Measurements from ENCODE around the gene GLS. TPM values are rescaled to one million over a fixed set of nuclear protein-coding genes. Genes with fewer than 3 reads are reported as not detected.
"Not testable (repeated sequence)": the region's sequence is repeated elsewhere in the genome, so short reads cannot be mapped to it uniquely, and the experiment has no call there.

The GLS gene
- total and polyA plus RNA-seq, 9 donors = 49.2 to 93.2 (median 61.4) TPM

GRCh38 chr2:190867212-190867611, 13.4 kb upstream of the GLS start:
- peak; percentile 93 for DNase-seq
- Histone ChIP-seq H3K4me3 (ENCODE audit: low read length) (no peak overlapping the region), H3K27me3 (ENCODE audit: control insufficient read depth, insufficient read depth, low read length) (no peaks in the 10 kb centered on the region), H3K36me3 (ENCODE audit: control insufficient read depth, insufficient read depth, low read length) (no peaks in the 10 kb centered on the region), H3K27ac (ENCODE audit: low read length) (peak overlapping the region; percentile 8), H3K9me3 (replicated peaks; ENCODE audit: control insufficient read depth, low read depth, low read length) (no peaks in the 10 kb centered on the region), H3K4me1 (ENCODE audit: control insufficient read depth, insufficient read depth, low read length) (peaks cover 4% of the 10 kb centered on the region)
- 20% methylated on average over 1 of the region's 2 CpGs for WGBS (ENCODE audit: insufficient coverage)

- H3K9me3 ChIP-seq (replicated peaks; ENCODE audit: control insufficient read depth, low read depth, low read length) = no peaks in the 10 kb centered on the region
- H3K27me3 ChIP-seq (ENCODE audit: control insufficient read depth, insufficient read depth, low read length) = no peaks in the 10 kb centered on the region
- DNase-seq = no peak
- WGBS (ENCODE audit: insufficient coverage) = no CpG with 5 or more reads among the region's 4 CpGs
- H3K4me1 ChIP-seq (ENCODE audit: control insufficient read depth, insufficient read depth, low read length) = peaks cover 4% of the 10 kb centered on the region
- H3K4me3 ChIP-seq (ENCODE audit: low read length) = no peak overlapping the region
- peak overlapping the region; percentile 16 for H3K27ac ChIP-seq (ENCODE audit: low read length)
- H3K36me3 ChIP-seq (ENCODE audit: control insufficient read depth, insufficient read depth, low read length) = no peaks in the 10 kb centered on the region
Observed at GRCh38 chr2:190867832-190868231, 12.8 kb upstream of the GLS start.

DNA sequence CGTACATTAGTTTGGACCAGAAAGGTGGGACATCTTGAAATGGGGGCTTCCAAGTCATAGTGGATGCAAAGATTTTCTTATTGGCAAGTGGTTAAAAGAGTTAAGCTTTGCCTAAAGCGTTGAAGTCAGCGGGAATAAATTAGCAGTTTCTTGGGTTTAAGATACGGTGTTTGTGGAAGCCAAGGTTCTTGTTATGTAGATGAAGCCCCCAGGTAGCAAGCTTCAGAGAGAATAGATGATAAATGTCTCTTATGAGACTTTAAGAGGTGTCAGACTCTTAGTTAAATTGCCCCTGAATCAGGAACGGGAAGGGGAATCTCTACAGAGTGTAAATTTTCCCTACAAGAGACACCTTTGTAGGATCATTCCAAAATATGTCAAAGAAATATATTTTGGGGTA, 10.9 kb upstream of the GLS start:
- Histone ChIP-seq H3K4me1 (ENCODE audit: control insufficient read depth, insufficient read depth, low read length) (no peaks in the 10 kb centered on the region), H3K9me3 (replicated peaks; ENCODE audit: control insufficient read depth, low read depth, low read length) (no peaks in the 10 kb centered on the region), H3K36me3 (ENCODE audit: control insufficient read depth, insufficient read depth, low read length) (no peaks in the 10 kb centered on the region), H3K4me3 (ENCODE audit: low read length) (no peak overlapping the region), H3K27ac (ENCODE audit: low read length) (no peak overlapping the region), H3K27me3 (ENCODE audit: control insufficient read depth, insufficient read depth, low read length) (no peaks in the 10 kb centered on the region)
- DNase-seq = no peak
- WGBS (ENCODE audit: insufficient coverage) = 75% methylated on average over 4 of the region's 5 CpGs

DNA sequence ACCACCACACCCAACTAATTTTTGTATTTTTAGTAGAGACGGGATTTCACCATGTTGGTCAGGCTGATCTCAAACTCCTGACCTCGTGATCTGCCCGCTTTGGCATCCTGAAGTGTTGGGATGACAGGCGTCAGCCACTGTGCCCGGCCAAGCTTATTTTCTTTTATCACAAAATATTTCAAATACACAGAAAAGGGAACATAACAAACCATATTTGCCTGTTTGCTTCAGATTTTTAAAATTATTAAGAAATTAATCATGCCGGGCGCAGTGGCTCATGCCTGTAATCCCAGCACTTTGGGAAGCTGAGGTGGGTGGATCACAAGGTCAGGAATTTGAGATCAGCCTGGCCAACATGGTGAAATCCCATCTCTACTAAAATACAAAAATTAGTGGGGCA, 7.2 kb upstream of the GLS start:
- not testable (repeated sequence) for DNase-seq; H3K4me3 ChIP-seq (ENCODE audit: low read length); H3K27me3 ChIP-seq (ENCODE audit: control insufficient read depth, insufficient read depth, low read length); H3K4me1 ChIP-seq (ENCODE audit: control insufficient read depth, insufficient read depth, low read length); H3K9me3 ChIP-seq (replicated peaks; ENCODE audit: control insufficient read depth, low read depth, low read length); H3K36me3 ChIP-seq (ENCODE audit: control insufficient read depth, insufficient read depth, low read length); H3K27ac ChIP-seq (ENCODE audit: low read length)
- 100% methylated on average over 1 of the region's 7 CpGs for WGBS (ENCODE audit: insufficient coverage)

- DNase-seq = no peak
- H3K27ac ChIP-seq (ENCODE audit: low read length) = no peak overlapping the region
- H3K9me3 ChIP-seq (replicated peaks; ENCODE audit: control insufficient read depth, low read depth, low read length) = no peaks in the 10 kb centered on the region
- no peaks in the 10 kb centered on the region for H3K36me3 ChIP-seq (ENCODE audit: control insufficient read depth, insufficient read depth, low read length)
- H3K4me1 ChIP-seq (ENCODE audit: control insufficient read depth, insufficient read depth, low read length) = peaks cover 2% of the 10 kb centered on the region
- no peaks in the 10 kb centered on the region for H3K27me3 ChIP-seq (ENCODE audit: control insufficient read depth, insufficient read depth, low read length)
- no peak overlapping the region for H3K4me3 ChIP-seq (ENCODE audit: low read length)
- WGBS (ENCODE audit: insufficient coverage) = no CpG with 5 or more reads among the region's 2 CpGs
Observed at GRCh38 chr2:190875891-190876290, 4.7 kb upstream of the GLS start.

DNA sequence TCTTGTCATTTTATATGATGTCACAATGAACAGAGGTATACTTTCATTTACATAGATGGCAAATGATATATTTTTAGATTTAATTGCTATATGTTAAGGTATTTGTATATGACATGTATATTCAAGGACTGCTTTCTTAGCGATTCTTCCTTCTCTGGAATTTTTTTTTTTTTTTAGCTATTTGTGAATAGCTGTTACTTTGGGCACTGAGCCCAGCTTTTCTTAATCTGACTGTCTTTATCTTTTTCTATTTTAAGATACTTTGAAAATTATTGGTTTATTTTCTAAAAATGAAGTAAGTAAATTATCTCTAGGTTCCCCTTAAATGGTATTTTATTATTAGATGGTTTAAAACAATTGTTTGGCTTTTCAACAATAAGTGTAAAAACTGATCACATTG, 4.0 kb upstream of the GLS start:
- H3K27me3 ChIP-seq (ENCODE audit: control insufficient read depth, insufficient read depth, low read length) = no peaks in the 10 kb centered on the region
- no peak overlapping the region for H3K4me3 ChIP-seq (ENCODE audit: low read length)
- H3K36me3 ChIP-seq (ENCODE audit: control insufficient read depth, insufficient read depth, low read length) = no peaks in the 10 kb centered on the region
- no peak for DNase-seq
- no peak overlapping the region for H3K27ac ChIP-seq (ENCODE audit: low read length)
- no CpG with 5 or more reads among the region's 1 CpG for WGBS (ENCODE audit: insufficient coverage)
- no peaks in the 10 kb centered on the region for H3K9me3 ChIP-seq (replicated peaks; ENCODE audit: control insufficient read depth, low read depth, low read length)
- H3K4me1 ChIP-seq (ENCODE audit: control insufficient read depth, insufficient read depth, low read length) = peaks cover 2% of the 10 kb centered on the region

DNA sequence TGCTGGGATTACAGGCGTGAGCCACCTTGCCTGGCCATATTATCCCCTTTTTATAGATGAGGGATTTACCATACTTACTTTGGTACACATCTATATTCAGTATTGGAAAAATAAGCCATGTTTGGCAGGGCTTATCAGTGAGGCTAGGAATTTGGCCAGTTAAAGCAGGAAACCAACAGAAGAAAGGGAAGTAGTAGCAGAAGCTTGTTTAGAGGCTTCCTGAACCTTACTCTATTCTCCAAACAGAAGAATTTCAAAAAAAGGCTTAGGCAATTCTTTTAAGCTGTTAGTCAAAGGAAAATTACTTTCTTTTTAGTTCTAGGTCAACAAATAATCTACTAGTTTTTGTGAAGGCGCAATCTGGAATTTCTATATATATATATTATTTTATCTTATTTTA, 3.2 kb upstream of the GLS start:
- Histone ChIP-seq H3K4me1 (ENCODE audit: control insufficient read depth, insufficient read depth, low read length) (peaks cover 2% of the 10 kb centered on the region), H3K9me3 (replicated peaks; ENCODE audit: control insufficient read depth, low read depth, low read length) (no peaks in the 10 kb centered on the region), H3K4me3 (ENCODE audit: low read length) (no peak overlapping the region), H3K27ac (ENCODE audit: low read length) (no peak overlapping the region), H3K27me3 (ENCODE audit: control insufficient read depth, insufficient read depth, low read length) (no peaks in the 10 kb centered on the region), H3K36me3 (ENCODE audit: control insufficient read depth, insufficient read depth, low read length) (no peaks in the 10 kb centered on the region)
- no peak for DNase-seq
- WGBS (ENCODE audit: insufficient coverage) = no CpG with 5 or more reads among the region's 2 CpGs

GRCh38 chr2:190879474-190880377, 895 bp upstream of the GLS start:
- H3K9me3 ChIP-seq (replicated peaks; ENCODE audit: control insufficient read depth, low read depth, low read length) = no peaks in the 10 kb centered on the region
- WGBS (ENCODE audit: insufficient coverage) = 13% methylated on average over 6 of the region's 28 CpGs
- no peaks in the 10 kb centered on the region for H3K27me3 ChIP-seq (ENCODE audit: control insufficient read depth, insufficient read depth, low read length)
- no peaks in the 10 kb centered on the region for H3K36me3 ChIP-seq (ENCODE audit: control insufficient read depth, insufficient read depth, low read length)
- peak; percentile 96 for DNase-seq
- peak overlapping the region; percentile 99 for H3K27ac ChIP-seq (ENCODE audit: low read length)
- H3K4me3 ChIP-seq (ENCODE audit: low read length) = peak overlapping the region; percentile 77
- H3K4me1 ChIP-seq (ENCODE audit: control insufficient read depth, insufficient read depth, low read length) = peaks cover 2% of the 10 kb centered on the region

GRCh38 chr2:190881084-190881597, 520 bp downstream of the GLS start:
- Histone ChIP-seq H3K4me1 (ENCODE audit: control insufficient read depth, insufficient read depth, low read length) (peaks cover 2% of the 10 kb centered on the region), H3K4me3 (ENCODE audit: low read length) (peak overlapping the region; percentile 77), H3K27ac (ENCODE audit: low read length) (peak overlapping the region; percentile 92), H3K9me3 (replicated peaks; ENCODE audit: control insufficient read depth, low read depth, low read length) (no peaks in the 10 kb centered on the region), H3K36me3 (ENCODE audit: control insufficient read depth, insufficient read depth, low read length) (no peaks in the 10 kb centered on the region), H3K27me3 (ENCODE audit: control insufficient read depth, insufficient read depth, low read length) (no peaks in the 10 kb centered on the region)
- 0% methylated on average over 58 of the region's 60 CpGs for WGBS (ENCODE audit: insufficient coverage)
- no peak for DNase-seq

GRCh38 chr2:190881598-190882410, 1.2 kb downstream of the GLS start:
- Histone ChIP-seq H3K27me3 (ENCODE audit: control insufficient read depth, insufficient read depth, low read length) (no peaks in the 10 kb centered on the region), H3K4me3 (ENCODE audit: low read length) (peak overlapping the region; percentile 77), H3K27ac (ENCODE audit: low read length) (peak overlapping the region; percentile 92), H3K36me3 (ENCODE audit: control insufficient read depth, insufficient read depth, low read length) (no peaks in the 10 kb centered on the region), H3K9me3 (replicated peaks; ENCODE audit: control insufficient read depth, low read depth, low read length) (no peaks in the 10 kb centered on the region), H3K4me1 (ENCODE audit: control insufficient read depth, insufficient read depth, low read length) (peaks cover 2% of the 10 kb centered on the region)
- WGBS (ENCODE audit: insufficient coverage) = 0% methylated on average over 44 of the region's 46 CpGs
- DNase-seq = peak; percentile 84
